Activated CD4-positive, alpha-beta memory T cell treated with anti-CD3 and anti-CD28 coated beads, Interleukin-2, amount 10 ng/mL, durations not matched to agents 7 days and 5 days (primary cell): Measurements from ENCODE around the gene GALNT10. TPM values are rescaled to one million over a fixed set of nuclear protein-coding genes. Genes with fewer than 3 reads are reported as not detected.

Experiments
- CTCF ChIA-PET: fragments of 350-600 bp; sonication (Branson Sonifier 250); formaldehyde crosslinking; loops from one replicate; lab custom pipeline; 2021; ENCODE audit warnings: antibody characterized with exemption, inconsistent platforms; lab: Charles Lee
- POLR2A ChIA-PET: fragments of 350-600 bp; sonication (Branson Sonifier 250); formaldehyde crosslinking; loops from one replicate; lab custom pipeline; 2021; ENCODE audit warnings: antibody characterized with exemption; lab: Charles Lee
- DNase-seq: peaks from one replicate; pipeline ENCODE4 v3.0.0-alpha.2; 2020
- H3K27ac Mint-ChIP-seq: one replicate; pipeline ENCODE4 v1.8.0; 2021; ENCODE audit warnings: mild to moderate bottlenecking, mixed read lengths
- H3K27me3 Mint-ChIP-seq: one replicate; pipeline ENCODE4 v1.8.0; 2021; ENCODE audit warnings: mixed read lengths
- H3K36me3 Mint-ChIP-seq: one replicate; pipeline ENCODE4 v1.8.0; 2021; ENCODE audit warnings: low read depth, mixed read lengths
- H3K4me1 Mint-ChIP-seq: one replicate; pipeline ENCODE4 v1.8.0; 2021; ENCODE audit warnings: mixed read lengths
- H3K4me3 Mint-ChIP-seq: one replicate; pipeline ENCODE4 v1.8.0; 2021; ENCODE audit warnings: mild to moderate bottlenecking, mixed read lengths
- H3K9me3 Mint-ChIP-seq: one replicate; pipeline ENCODE4 v1.8.0; 2021; ENCODE audit warnings: mixed read lengths
- total RNA-seq, 2 experiments: library from RNA; stranded (reverse); gene quantifications; one replicate each; pipeline ENCODE4 v1.2.3, GENCODE V29; 2021

The GALNT10 gene
- total RNA-seq, 2 experiments from 2014 or later, result 38.6 to 40.4 TPM

- CTCF ChIA-PET, result no interaction called here
- DNase-seq, result no peak
- Mint-ChIP-seq H3K4me1 (peaks cover 63% of the 10 kb centered on the region), H3K36me3 (peaks cover 20% of the 10 kb centered on the region), H3K9me3 (peaks cover 2% of the 10 kb centered on the region), H3K27me3 (no peaks in the 10 kb centered on the region), H3K27ac (no peak overlapping the region), H3K4me3 (no peak overlapping the region)
- POLR2A ChIA-PET, result interaction anchor here (1.3 kb wide), 1 partner anchor 87 kb away, joined by 4 read pairs; no protein-coding TSS in a partner anchor
Measured at GRCh38 chr5:154276261-154276972, 85.9 kb downstream of the GALNT10 start.

GRCh38 chr5:154276973-154277331 lies 86.4 kb downstream of the GALNT10 start:
- no peaks in the 10 kb centered on the region for H3K27me3 Mint-ChIP-seq

GRCh38 chr5:154277499-154277898 lies 87.0 kb downstream of the GALNT10 start:
- no peaks in the 10 kb centered on the region for H3K27me3 Mint-ChIP-seq
- no peak overlapping the region for H3K27ac Mint-ChIP-seq
- ChIA-PET CTCF (no interaction called here), POLR2A (interaction anchor here (1.3 kb wide), 1 partner anchor 88 kb away, joined by 4 read pairs; no protein-coding TSS in a partner anchor)
- peaks cover 55% of the 10 kb centered on the region for H3K4me1 Mint-ChIP-seq
- no peak overlapping the region for H3K4me3 Mint-ChIP-seq
- peaks cover 20% of the 10 kb centered on the region for H3K36me3 Mint-ChIP-seq
- peaks cover 2% of the 10 kb centered on the region for H3K9me3 Mint-ChIP-seq
- DNase-seq, result no peak

More at GRCh38 chr5:154276973-154277331, 86.4 kb downstream of the GALNT10 start:
- ChIA-PET POLR2A (interaction anchor here (1.3 kb wide), 1 partner anchor 87 kb away, joined by 4 read pairs; no protein-coding TSS in a partner anchor), CTCF (no interaction called here)
- Mint-ChIP-seq H3K9me3 (peaks cover 2% of the 10 kb centered on the region), H3K36me3 (peaks cover 20% of the 10 kb centered on the region), H3K4me1 (peaks cover 58% of the 10 kb centered on the region), H3K27ac (no peak overlapping the region), H3K4me3 (no peak overlapping the region)
- DNase-seq, result no peak

- Mint-ChIP-seq H3K36me3 (peaks cover 20% of the 10 kb centered on the region), H3K4me3 (no peak overlapping the region), H3K4me1 (peaks cover 49% of the 10 kb centered on the region), H3K9me3 (peaks cover 2% of the 10 kb centered on the region), H3K27me3 (no peaks in the 10 kb centered on the region), H3K27ac (no peak overlapping the region)
- ChIA-PET POLR2A (interaction anchor here (1.3 kb wide), 1 partner anchor 88 kb away, joined by 4 read pairs; no protein-coding TSS in a partner anchor), CTCF (no interaction called here)
- DNase-seq, result no peak
Measured at GRCh38 chr5:154278186-154278585, 87.7 kb downstream of the GALNT10 start.

- Mint-ChIP-seq H3K4me3 (no peak overlapping the region), H3K4me1 (peaks cover 42% of the 10 kb centered on the region), H3K27me3 (no peaks in the 10 kb centered on the region), H3K9me3 (peaks cover 2% of the 10 kb centered on the region), H3K36me3 (peaks cover 20% of the 10 kb centered on the region), H3K27ac (peak overlapping the region; percentile 32)
- POLR2A ChIA-PET, result no interaction called here
- CTCF ChIA-PET, result interaction anchor here (1.0 to 1.4 kb wide), 2 partner anchors 103 to 206 kb away, joined by 3 to 4 read pairs; no protein-coding TSS in a partner anchor
- no peak for DNase-seq
Measured at GRCh38 chr5:154278908-154279307, 88.4 kb downstream of the GALNT10 start.

GRCh38 chr5:154284433-154284832 lies 93.9 kb downstream of the GALNT10 start:
- CTCF ChIA-PET, result no interaction called here
- Mint-ChIP-seq H3K27ac (no peak overlapping the region), H3K27me3 (no peaks in the 10 kb centered on the region), H3K9me3 (no peaks in the 10 kb centered on the region), H3K4me1 (peaks cover 7% of the 10 kb centered on the region), H3K36me3 (peaks cover 2% of the 10 kb centered on the region), H3K4me3 (no peak overlapping the region)
- POLR2A ChIA-PET, result no interaction called here
- no peak for DNase-seq

GRCh38 chr5:154285661-154286408 lies 95.3 kb downstream of the GALNT10 start:
- no peak for DNase-seq
- H3K4me3 Mint-ChIP-seq, result no peak overlapping the region
- H3K4me1 Mint-ChIP-seq, result peaks cover 7% of the 10 kb centered on the region
- ChIA-PET POLR2A (interaction anchor here (1.4 kb wide), 1 partner anchor 96 kb away, joined by 3 read pairs; the partner anchor contains the start of gene GALNT10), CTCF (interaction anchor here (1.0 kb wide), 1 partner anchor 49 kb away, joined by 3 read pairs; no protein-coding TSS in a partner anchor)
- H3K27me3 Mint-ChIP-seq, result no peaks in the 10 kb centered on the region
- H3K36me3 Mint-ChIP-seq, result peaks cover 2% of the 10 kb centered on the region
- H3K9me3 Mint-ChIP-seq, result no peaks in the 10 kb centered on the region
- H3K27ac Mint-ChIP-seq, result no peak overlapping the region

- Mint-ChIP-seq H3K9me3 (no peaks in the 10 kb centered on the region), H3K27ac (no peak overlapping the region), H3K27me3 (no peaks in the 10 kb centered on the region), H3K36me3 (peaks cover 2% of the 10 kb centered on the region), H3K4me1 (peaks cover 10% of the 10 kb centered on the region), H3K4me3 (no peak overlapping the region)
- ChIA-PET POLR2A (interaction anchor here (1.4 kb wide), 1 partner anchor 96 kb away, joined by 3 read pairs; the partner anchor contains the start of gene GALNT10), CTCF (no interaction called here)
- no peak for DNase-seq
Measured at GRCh38 chr5:154286557-154286956, 96.0 kb downstream of the GALNT10 start.

GRCh38 chr5:154287136-154287535 lies 96.6 kb downstream of the GALNT10 start:
- POLR2A ChIA-PET, result interaction anchor here (1.1 kb wide), 1 partner anchor 13 kb away, joined by 6 read pairs; no protein-coding TSS in a partner anchor
- Mint-ChIP-seq H3K27ac (no peak overlapping the region), H3K9me3 (no peaks in the 10 kb centered on the region), H3K36me3 (peaks cover 2% of the 10 kb centered on the region), H3K27me3 (no peaks in the 10 kb centered on the region), H3K4me1 (peaks cover 13% of the 10 kb centered on the region), H3K4me3 (no peak overlapping the region)
- DNase-seq, result no peak
- CTCF ChIA-PET, result no interaction called here

- CTCF ChIA-PET, result no interaction called here
- POLR2A ChIA-PET, result interaction anchor here (1.1 kb wide), 1 partner anchor 14 kb away, joined by 6 read pairs; no protein-coding TSS in a partner anchor
- Mint-ChIP-seq H3K9me3 (no peaks in the 10 kb centered on the region), H3K4me3 (no peak overlapping the region), H3K4me1 (peaks cover 9% of the 10 kb centered on the region), H3K36me3 (peaks cover 2% of the 10 kb centered on the region), H3K27me3 (no peaks in the 10 kb centered on the region), H3K27ac (no peak overlapping the region)
- no peak for DNase-seq
Measured at GRCh38 chr5:154288145-154288544, 97.6 kb downstream of the GALNT10 start.

- H3K27ac Mint-ChIP-seq, result no peak overlapping the region
- no peak overlapping the region for H3K4me3 Mint-ChIP-seq
- H3K4me1 Mint-ChIP-seq, result peaks cover 9% of the 10 kb centered on the region
- no peaks in the 10 kb centered on the region for H3K27me3 Mint-ChIP-seq
- H3K36me3 Mint-ChIP-seq, result peaks cover 21% of the 10 kb centered on the region
- CTCF ChIA-PET, result no interaction called here
- DNase-seq, result no peak
- POLR2A ChIA-PET, result no interaction called here
- no peaks in the 10 kb centered on the region for H3K9me3 Mint-ChIP-seq
Measured at GRCh38 chr5:154291917-154292316, 101.4 kb downstream of the GALNT10 start.

GRCh38 chr5:154293219-154293618 lies 102.7 kb downstream of the GALNT10 start:
- H3K4me3 Mint-ChIP-seq, result no peak overlapping the region

GRCh38 chr5:154295551-154295950 lies 105.0 kb downstream of the GALNT10 start:
- no peak for DNase-seq
- H3K4me3 Mint-ChIP-seq, result no peak overlapping the region
- CTCF ChIA-PET, result interaction anchor here (0.9 kb wide), 1 partner anchor 223 kb away, joined by 3 read pairs; no protein-coding TSS in a partner anchor
- no peaks in the 10 kb centered on the region for H3K9me3 Mint-ChIP-seq
- peaks cover 35% of the 10 kb centered on the region for H3K36me3 Mint-ChIP-seq
- no peaks in the 10 kb centered on the region for H3K27me3 Mint-ChIP-seq
- no peak overlapping the region for H3K27ac Mint-ChIP-seq
- POLR2A ChIA-PET, result interaction anchor here (0.9 kb wide), 1 partner anchor 23 kb away, joined by 3 read pairs; no protein-coding TSS in a partner anchor
- peaks cover 5% of the 10 kb centered on the region for H3K4me1 Mint-ChIP-seq

More at GRCh38 chr5:154293219-154293618, 102.7 kb downstream of the GALNT10 start:
- no peak overlapping the region for H3K27ac Mint-ChIP-seq
- no peaks in the 10 kb centered on the region for H3K9me3 Mint-ChIP-seq
- H3K27me3 Mint-ChIP-seq, result no peaks in the 10 kb centered on the region
- ChIA-PET POLR2A (no interaction called here), CTCF (no interaction called here)
- H3K36me3 Mint-ChIP-seq, result peaks cover 28% of the 10 kb centered on the region
- DNase-seq, result no peak
- peaks cover 9% of the 10 kb centered on the region for H3K4me1 Mint-ChIP-seq
